HCT116 (cell line): ENCODE data around the gene TUSC7. TPM values are rescaled to one million over a fixed set of nuclear protein-coding genes. Genes with fewer than 3 reads are reported as not detected.

Source experiments
- ATAC-seq: fragments of 200-7000 bp; cut with Tn5 transposase; 2 replicates; pipeline ENCODE4 v1.9.1; 2020; ENCODE audit warnings: mild to moderate bottlenecking, moderate library complexity
- BruUV-seq: library from RNA; stranded (reverse); fragments of 400-500 nt; replicated peaks from 2 replicates; lab custom pipeline; 2021; lab: Mats Ljungman, UMichigan
- CTCF ChIA-PET: fragments of 300-600 bp; sonication (Branson Sonifier 250); formaldehyde crosslinking; loops from one replicate; lab custom pipeline; 2021; ENCODE audit warnings: antibody characterized with exemption; lab: Charles Lee
- POLR2A ChIA-PET: fragments of 300-600, 350-600 bp; sonication (Branson Sonifier 250); formaldehyde crosslinking; loops from one replicate; lab custom pipeline; 2021; ENCODE audit warnings: antibody characterized with exemption; lab: Charles Lee
- RAD21 ChIA-PET, 2 experiments: fragments of 300-600 bp; sonication (Branson Sonifier 250); formaldehyde crosslinking; loops; one replicate each; lab custom pipeline; 2023; ENCODE audit warnings: low total read pairs in 2 of 2; ENCODE audit not compliant: uncharacterized antibody in 2 of 2, unreplicated experiment in 2 of 2, low non-redundant PET in 1 of 2; lab: Charles Lee
- DNase-seq: peaks from one replicate; pipeline ENCODE4 v3.0.0-alpha.2; 2010; ENCODE audit warnings: low read depth, low spot score
- H2AFZ ChIP-seq: fragments of 200-600 bp; shearing (Covaris generic), sonication (generic); 2 replicates; pipeline ENCODE4 v1.6.1; 2017; ENCODE audit warnings: low read depth, mixed run types, mixed read lengths, antibody characterized with exemption, low read length; ENCODE audit not compliant: poor library complexity, severe bottlenecking
- H3K27ac ChIP-seq: 2 replicates; pipeline ENCODE4 v1.5.1; 2012; ENCODE audit warnings: low read depth, low read length
- H3K27me3 ChIP-seq: fragments of 200-600 bp; sonication (generic); 2 replicates; pipeline ENCODE4 v1.6.1; 2016; ENCODE audit warnings: mixed run types, low read length, mixed read lengths; ENCODE audit not compliant: insufficient read depth
- H3K36me3 ChIP-seq, 2 experiments: fragments of 200-500 bp in 1 of 2; fragments of 200-600 bp in 1 of 2; sonication (Bioruptor generic) in 1 of 2; sonication (generic) in 1 of 2; 2 replicates each; pipeline versions ENCODE4 v1.5.1 to v1.6.1; 2014 to 2016; ENCODE audit warnings: low read length in 2 of 2, inconsistent platforms in 1 of 2, mixed read lengths in 1 of 2, mixed run types in 1 of 2; ENCODE audit not compliant: insufficient read depth in 2 of 2, control insufficient read depth in 1 of 2
- H3K4me1 ChIP-seq, 2 experiments: fragments of 200-600 bp in 1 of 2; sonication (generic) in 1 of 2; 2 replicates each; pipeline versions ENCODE4 v1.5.1 to v1.6.1; 2012 to 2017; ENCODE audit warnings: low read length in 2 of 2, inconsistent platforms in 1 of 2, mild to moderate bottlenecking in 1 of 2, mixed read lengths in 1 of 2, mixed run types in 1 of 2, moderate library complexity in 1 of 2; ENCODE audit not compliant: insufficient read depth in 2 of 2, control insufficient read depth in 1 of 2
- H3K4me2 ChIP-seq: fragments of 200-600 bp; sonication (generic); 2 replicates; pipeline ENCODE4 v1.6.1; 2017; ENCODE audit warnings: mixed run types, low read length, mixed read lengths
- H3K4me3 ChIP-seq, 2 experiments: fragments of 200-600 bp in 1 of 2; sonication (generic) in 1 of 2; replicated peaks in 1 of 2; 2 replicates each; pipeline ENCODE4 v1.5.1; 2011 to 2016; ENCODE audit warnings: low read length in 2 of 2, control low read depth in 1 of 2, low read depth in 1 of 2, mild to moderate bottlenecking in 1 of 2, mixed read lengths in 1 of 2, mixed run types in 1 of 2
- H3K79me2 ChIP-seq: fragments of 200-600 bp; sonication (generic); 2 replicates; pipeline ENCODE4 v1.6.1; 2017; ENCODE audit warnings: mild to moderate bottlenecking, mixed run types, low read length, moderate library complexity, mixed read lengths; ENCODE audit not compliant: insufficient read depth
- H3K9ac ChIP-seq: fragments of 200-600 bp; sonication (generic); 2 replicates; pipeline ENCODE4 v1.6.1; 2016; ENCODE audit warnings: low read length, mixed read lengths
- H3K9me2 ChIP-seq: fragments of 200-600 bp; sonication (generic), shearing (Covaris generic); 2 replicates; pipeline ENCODE4 v1.6.1; 2017; ENCODE audit warnings: mixed run types, mild to moderate bottlenecking, moderate library complexity; ENCODE audit not compliant: insufficient read depth
- H3K9me3 ChIP-seq, 2 experiments: fragments of 200-500 bp in 1 of 2; fragments of 200-600 bp in 1 of 2; sonication (Bioruptor generic) in 1 of 2; sonication (generic) in 1 of 2; 2 replicates each; pipeline ENCODE4 v1.6.1; 2014 to 2017; ENCODE audit warnings: low read length in 2 of 2, mixed read lengths in 2 of 2, inconsistent platforms in 1 of 2, low read depth in 1 of 2, mild to moderate bottlenecking in 1 of 2, mixed run types in 1 of 2, moderate library complexity in 1 of 2; ENCODE audit not compliant: control insufficient read depth in 1 of 2, insufficient read depth in 1 of 2
- H4K20me1 ChIP-seq: fragments of 200-600 bp; sonication (generic), shearing (Covaris generic); 2 replicates; pipeline ENCODE4 v1.6.1; 2017; ENCODE audit warnings: mixed run types, mild to moderate bottlenecking, moderate library complexity; ENCODE audit not compliant: insufficient read depth
- ATF3 ChIP-seq: IDR thresholded peaks from 2 replicates; pipeline ENCODE4 v1.6.1; 2012
- CEBPB ChIP-seq: IDR thresholded peaks from 2 replicates; pipeline ENCODE4 v1.6.1; 2012; ENCODE audit warnings: low read depth
- CTCF ChIP-seq, 3 experiments: fragments of 200-600 bp in 1 of 3; sonication (generic) in 1 of 3; IDR thresholded peaks in 2 of 3; conservative IDR thresholded peaks in 1 of 3; 2 replicates each; pipeline ENCODE4 v1.5.1; 2012 to 2017; ENCODE audit warnings: low read depth in 2 of 3, low read length in 2 of 3, antibody characterized with exemption in 1 of 3, borderline replicate concordance in 1 of 3, control low read depth in 1 of 3, mild to moderate bottlenecking in 1 of 3, mixed read lengths in 1 of 3, mixed run types in 1 of 3, moderate library complexity in 1 of 3; ENCODE audit not compliant: insufficient read depth in 1 of 3
- EGR1 ChIP-seq: IDR thresholded peaks from 2 replicates; pipeline ENCODE4 v1.6.1; 2012; ENCODE audit warnings: low read depth
- ELF1 ChIP-seq: IDR thresholded peaks from 2 replicates; pipeline ENCODE4 v1.6.1; 2012; ENCODE audit warnings: low read depth, borderline replicate concordance
- EZH2 ChIP-seq: fragments of 200-600 bp; sonication (generic); IDR thresholded peaks from 2 replicates; pipeline ENCODE4 v1.6.1; 2017; ENCODE audit warnings: antibody characterized with exemption, mixed run types
- EZH2phosphoT487 ChIP-seq: fragments of 200-600 bp; IDR thresholded peaks from 2 replicates; pipeline ENCODE4 v1.6.1; 2018; ENCODE audit warnings: antibody characterized with exemption, borderline replicate concordance
- FOSL1 ChIP-seq: IDR thresholded peaks from 2 replicates; pipeline ENCODE4 v1.6.1; 2012; ENCODE audit warnings: low read depth
- JUND ChIP-seq: IDR thresholded peaks from 2 replicates; pipeline ENCODE4 v1.6.1; 2012
- REST ChIP-seq: IDR thresholded peaks from 2 replicates; pipeline ENCODE4 v1.6.1; 2012; ENCODE audit warnings: low read depth
- SP1 ChIP-seq: IDR thresholded peaks from 2 replicates; pipeline ENCODE4 v1.6.1; 2012; ENCODE audit warnings: low read depth
- TCF7L2 ChIP-seq: IDR thresholded peaks from 2 replicates; pipeline ENCODE4 v1.7.0; 2011; ENCODE audit warnings: borderline replicate concordance, inconsistent platforms; ENCODE audit not compliant: insufficient read depth, insufficient read length; ENCODE audit errors: extremely low read depth
- ZFX ChIP-seq: fragments of 450-650 bp; IDR thresholded peaks from 2 replicates; pipeline ENCODE4 v1.6.1; 2017
- ZNF274 ChIP-seq: fragments of 200-500 bp; sonication (Bioruptor generic); IDR thresholded peaks from 2 replicates; pipeline ENCODE4 v1.6.1; 2014; ENCODE audit warnings: mild to moderate bottlenecking, low read depth, low read length, inconsistent platforms
- intact Hi-C: fragments of 100-400 bp; cut with micrococcal nuclease; formaldehyde crosslinking; loops from 2 replicates; pipeline ENCODE4 v1.10.0; 2022
- total RNA-seq: library from RNA; stranded (reverse); gene quantifications from one replicate; pipeline ENCODE4 v1.2.1, GENCODE V29; 2021; ENCODE audit not compliant: unreplicated experiment

Gene TUSC7
- total RNA-seq, 1 experiment from 2014 or later: not detected

- H3K9ac ChIP-seq: no peak overlapping the region
- no peak overlapping the region for H2AFZ ChIP-seq
- no peaks in the 10 kb centered on the region for H3K36me3 ChIP-seq
- intact Hi-C loops: no loop called here
- BruUV-seq: no TSS peak
- H4K20me1 ChIP-seq: no peaks in the 10 kb centered on the region
- no peak for DNase-seq
- H3K4me1 ChIP-seq: no peaks in the 10 kb centered on the region
- no peak for ATAC-seq
- TF ChIP-seq ZFX (no peak), CTCF (IDR thresholded peaks at IDR 0.05 in 2 of 3, conservative IDR thresholded peaks at IDR 0.05 in 1 of 3; ENCODE audit: borderline replicate concordance in 1 of 3, insufficient read depth in 1 of 3, low read depth in 2 of 3, low read length in 2 of 3) (no peak), ATF3 (no peak), EZH2phosphoT487 (no peak), JUND (no peak), CEBPB (no peak), EGR1 (no peak), EZH2 (no peak)
- no peak overlapping the region for H3K4me3 ChIP-seq
- no peak overlapping the region for H3K4me2 ChIP-seq
- no peaks in the 10 kb centered on the region for H3K9me3 ChIP-seq
- ChIA-PET RAD21 (no interaction called here), POLR2A (no interaction called here), CTCF (no interaction called here)
- no peak overlapping the region for H3K27ac ChIP-seq
- no peaks in the 10 kb centered on the region for H3K79me2 ChIP-seq
- no peaks in the 10 kb centered on the region for H3K9me2 ChIP-seq
- no peaks in the 10 kb centered on the region for H3K27me3 ChIP-seq
These were observed 31.9 kb downstream of the TUSC7 start for GRCh38 chr3:116741467-116741866.

- ChIA-PET CTCF (interaction anchor here (0.6 kb wide), 1 partner anchor 1207 kb away, joined by 3 read pairs; no protein-coding TSS in a partner anchor), RAD21 (no interaction called here), POLR2A (no interaction called here)
- no peaks in the 10 kb centered on the region for H3K79me2 ChIP-seq
- intact Hi-C loops: no loop called here
- DNase-seq (no peak), ATAC-seq (no peak)
- H3K4me3 ChIP-seq: no peak overlapping the region
- H3K9ac ChIP-seq: no peak overlapping the region
- H3K27me3 ChIP-seq: no peaks in the 10 kb centered on the region
- no TSS peak for BruUV-seq
- H3K4me2 ChIP-seq: no peak overlapping the region
- H2AFZ ChIP-seq: no peak overlapping the region
- no peaks in the 10 kb centered on the region for H3K4me1 ChIP-seq
- no peak overlapping the region for H3K27ac ChIP-seq
- H3K9me3 ChIP-seq: no peaks in the 10 kb centered on the region
- no peaks in the 10 kb centered on the region for H4K20me1 ChIP-seq
- no peaks in the 10 kb centered on the region for H3K9me2 ChIP-seq
- H3K36me3 ChIP-seq: no peaks in the 10 kb centered on the region
- TF ChIP-seq FOSL1 (no peak), EZH2 (no peak), ELF1 (no peak), EZH2phosphoT487 (no peak), ZNF274 (no peak), TCF7L2 (no peak), CEBPB (no peak), REST (no peak), SP1 (no peak), ATF3 (no peak)
These were observed 33.5 kb downstream of the TUSC7 start for GRCh38 chr3:116743062-116743461.
